ENCODE results near the gene KIRREL1. TPM values are rescaled to one million over a fixed set of nuclear protein-coding genes. Genes with fewer than 3 reads are reported as not detected.

Gene KIRREL1
- total RNA-seq, 1 experiment from 2014 or later = 30.7 TPM

- no peaks in the 10 kb centered on the region for H3K79me2 ChIP-seq (ENCODE audit: low read depth)
- no peaks in the 10 kb centered on the region for H4K20me1 ChIP-seq (ENCODE audit: insufficient read depth)
Observed at GRCh38 chr1:158062174-158062573, 68.7 kb downstream of the KIRREL1 start.

GRCh38 chr1:158067662-158068061, 74.2 kb downstream of the KIRREL1 start:
- H3K9me3 ChIP-seq (ENCODE audit: insufficient read depth, low read depth) = no peaks in the 10 kb centered on the region
- no peaks in the 10 kb centered on the region for H3K36me3 ChIP-seq (ENCODE audit: low read depth)
- CTCF ChIA-PET = no interaction called here
- intact Hi-C loops (cut with micrococcal nuclease; ENCODE audit: unreplicated experiment) = no loop called here
- no peak for DNase-seq
- TF ChIP-seq CTCF (conservative IDR thresholded peaks at IDR 0.05) (no peak), EZH2 (IDR thresholded peaks at IDR 0.05; ENCODE audit: low read depth) (no peak)
- H3K9me2 ChIP-seq (ENCODE audit: insufficient read depth) = no peaks in the 10 kb centered on the region; the same call in 1 of the 2 replicates
- no peaks in the 10 kb centered on the region for H3F3A ChIP-seq (ENCODE audit: insufficient read depth, low read depth)
- no peak overlapping the region for H3K4me2 ChIP-seq
- H3K27ac ChIP-seq = no peak overlapping the region
- BruUV-seq (replicated peaks) = no TSS peak
- H3K79me2 ChIP-seq (ENCODE audit: low read depth) = no peaks in the 10 kb centered on the region
- no peaks in the 10 kb centered on the region for H3K4me1 ChIP-seq (replicated peaks; ENCODE audit: insufficient read depth)
- POLR2A ChIA-PET (ENCODE audit: unreplicated experiment) = no interaction called here
- no peak overlapping the region for H2AFZ ChIP-seq
- H3K27me3 ChIP-seq (ENCODE audit: insufficient read depth, low read depth) = no peaks in the 10 kb centered on the region
- H3K4me3 ChIP-seq = no peak overlapping the region
- H4K20me1 ChIP-seq (ENCODE audit: insufficient read depth) = no peaks in the 10 kb centered on the region

More at GRCh38 chr1:158062174-158062573, 68.7 kb downstream of the KIRREL1 start:
- CTCF ChIA-PET = no interaction called here
- TF ChIP-seq CTCF (conservative IDR thresholded peaks at IDR 0.05) (no peak), EZH2 (IDR thresholded peaks at IDR 0.05; ENCODE audit: low read depth) (no peak)
- no TSS peak for BruUV-seq (replicated peaks)
- H3K4me3 ChIP-seq = no peak overlapping the region
- no peaks in the 10 kb centered on the region for H3K9me3 ChIP-seq (ENCODE audit: insufficient read depth, low read depth)
- POLR2A ChIA-PET (ENCODE audit: unreplicated experiment) = no interaction called here
- no peak overlapping the region for H2AFZ ChIP-seq
- H3F3A ChIP-seq (ENCODE audit: insufficient read depth, low read depth) = no peaks in the 10 kb centered on the region
- no peaks in the 10 kb centered on the region; the same call in 1 of the 2 replicates for H3K9me2 ChIP-seq (ENCODE audit: insufficient read depth)
- no peaks in the 10 kb centered on the region for H3K4me1 ChIP-seq (replicated peaks; ENCODE audit: insufficient read depth)
- H3K27me3 ChIP-seq (ENCODE audit: insufficient read depth, low read depth) = no peaks in the 10 kb centered on the region
- H3K27ac ChIP-seq = no peak overlapping the region
- H3K36me3 ChIP-seq (ENCODE audit: low read depth) = no peaks in the 10 kb centered on the region
- intact Hi-C loops (cut with micrococcal nuclease; ENCODE audit: unreplicated experiment) = no loop called here
- DNase-seq = no peak
- no peak overlapping the region for H3K4me2 ChIP-seq

- no peak for DNase-seq
- Histone ChIP-seq H3K36me3 (ENCODE audit: low read depth) (no peaks in the 10 kb centered on the region), H2AFZ (no peak overlapping the region), H3K27ac (no peak overlapping the region), H3K4me1 (replicated peaks; ENCODE audit: insufficient read depth) (no peaks in the 10 kb centered on the region), H3K9me3 (ENCODE audit: insufficient read depth, low read depth) (no peaks in the 10 kb centered on the region), H3K9me2 (ENCODE audit: insufficient read depth) (no peaks in the 10 kb centered on the region; the same call in 1 of the 2 replicates), H3K27me3 (ENCODE audit: insufficient read depth, low read depth) (no peaks in the 10 kb centered on the region), H3F3A (ENCODE audit: insufficient read depth, low read depth) (no peaks in the 10 kb centered on the region), H3K4me3 (no peak overlapping the region), H4K20me1 (ENCODE audit: insufficient read depth) (no peaks in the 10 kb centered on the region), H3K79me2 (ENCODE audit: low read depth) (no peaks in the 10 kb centered on the region), H3K4me2 (no peak overlapping the region)
- no TSS peak for BruUV-seq (replicated peaks)
- no peak for TF ChIP-seq EZH2 (IDR thresholded peaks at IDR 0.05; ENCODE audit: low read depth)
- no peak for TF ChIP-seq CTCF (conservative IDR thresholded peaks at IDR 0.05)
- ChIA-PET CTCF (no interaction called here), POLR2A (ENCODE audit: unreplicated experiment) (no interaction called here)
- intact Hi-C loops (cut with micrococcal nuclease; ENCODE audit: unreplicated experiment) = no loop called here
Observed at GRCh38 chr1:158068918-158069317, 75.5 kb downstream of the KIRREL1 start.

Data from PC-9 (cell line).